HEK293 (cell line): ENCODE measurements around the gene AGO3.

Source experiments
- CTCF ChIA-PET: fragments of 350-600 bp; formaldehyde crosslinking; extraction: SDS; loops from one replicate; lab custom pipeline; 2021; ENCODE audit warnings: antibody characterized with exemption; lab: Yijun Ruan, JAX
- POLR2A ChIA-PET: fragments of 300-600 bp; formaldehyde crosslinking; extraction: SDS; loops from one replicate; lab custom pipeline; 2020; ENCODE audit warnings: antibody characterized with exemption, inconsistent platforms; lab: Yijun Ruan, JAX
- H3K27ac ChIP-seq: fragments of 200-500 bp; sonication (Bioruptor generic); 2 replicates; pipeline ENCODE4 v1.5.1; 2014; ENCODE audit warnings: low read depth, low read length, control low read depth, inconsistent platforms; ENCODE audit errors: extremely low read depth
- H3K36me3 ChIP-seq, 2 experiments: fragments of 200-500 bp in 1 of 2; sonication (Bioruptor generic) in 1 of 2; 1 replicate in 1 of 2; 2 replicates in 1 of 2; pipeline ENCODE4 v1.5.1; 2014 to 2017; ENCODE audit warnings: inconsistent platforms in 2 of 2, low read length in 2 of 2; ENCODE audit not compliant: control insufficient read depth in 2 of 2, insufficient read depth in 1 of 2
- H3K4me1 ChIP-seq: fragments of 200-500 bp; sonication (Bioruptor generic); 2 replicates; pipeline ENCODE4 v1.5.1; 2014; ENCODE audit warnings: mild to moderate bottlenecking, low read length, inconsistent platforms; ENCODE audit not compliant: control insufficient read depth, insufficient read depth
- H3K4me3 ChIP-seq: 2 replicates; pipeline ENCODE4 v1.5.1; 2011; ENCODE audit warnings: low read depth, mild to moderate bottlenecking, control low read depth, low read length, moderate library complexity
- H3K9me3 ChIP-seq: fragments of 200-500 bp; sonication (Bioruptor generic); 2 replicates; pipeline ENCODE4 v1.5.1; 2014; ENCODE audit warnings: low read depth, low read length, inconsistent platforms; ENCODE audit not compliant: control insufficient read depth, insufficient read depth
- BCL11B ChIP-seq: fragments of 450-650 bp; formaldehyde crosslinking; IDR thresholded peaks from 2 replicates; pipeline ENCODE4 v1.5.1; 2016; ENCODE audit warnings: low read depth, missing biosample characterization, missing genetic modification characterization
- GLIS1 ChIP-seq: fragments of 450-650 bp; formaldehyde crosslinking; IDR thresholded peaks from 2 replicates; pipeline ENCODE4 v1.5.1; 2016; ENCODE audit warnings: missing biosample characterization, missing genetic modification characterization
- HOXA7 ChIP-seq: sonication (generic); formaldehyde crosslinking; IDR thresholded peaks from 2 replicates; pipeline ENCODE4 v1.8.1; 2022; ENCODE audit warnings: missing genetic modification reagents, borderline replicate concordance
- KLF8 ChIP-seq: fragments of 450-650 bp; formaldehyde crosslinking; IDR thresholded peaks from 2 replicates; pipeline ENCODE4 v1.5.1; 2016; ENCODE audit warnings: missing biosample characterization, missing genetic modification characterization
- OVOL3 ChIP-seq: fragments of 450-650 bp; formaldehyde crosslinking; IDR thresholded peaks from 2 replicates; pipeline ENCODE4 v1.5.1; 2016; ENCODE audit warnings: missing biosample characterization, missing genetic modification characterization
- SETDB1 ChIP-seq: IDR thresholded peaks from one replicate; pipeline ENCODE4 v1.6.1; 2017; ENCODE audit warnings: mild to moderate bottlenecking, low read length, moderate library complexity, mixed read lengths; ENCODE audit not compliant: insufficient read length
- ZBTB20 ChIP-seq: fragments of 450-650 bp; formaldehyde crosslinking; IDR thresholded peaks from 2 replicates; pipeline ENCODE4 v1.5.1; 2016; ENCODE audit warnings: missing biosample characterization, missing genetic modification characterization
- ZEB2 ChIP-seq: fragments of 450-650 bp; formaldehyde crosslinking; IDR thresholded peaks from 2 replicates; pipeline ENCODE4 v1.5.1; 2016; ENCODE audit warnings: missing biosample characterization, missing genetic modification characterization
- ZIC2 ChIP-seq: fragments of 450-650 bp; formaldehyde crosslinking; IDR thresholded peaks from 2 replicates; pipeline ENCODE4 v1.5.1; 2016; ENCODE audit warnings: missing biosample characterization, missing genetic modification characterization
- ZNF10 ChIP-seq: fragments of 450-650 bp; formaldehyde crosslinking; IDR thresholded peaks from 2 replicates; pipeline ENCODE4 v1.5.1; 2017; ENCODE audit warnings: missing biosample characterization, missing genetic modification characterization
- ZNF112 ChIP-seq: fragments of 450-650 bp; formaldehyde crosslinking; IDR thresholded peaks from 2 replicates; pipeline ENCODE4 v1.5.0; 2017; ENCODE audit warnings: missing biosample characterization, missing genetic modification characterization
- ZNF157 ChIP-seq: fragments of 450-650 bp; formaldehyde crosslinking; IDR thresholded peaks from 2 replicates; pipeline ENCODE4 v1.5.1; 2016; ENCODE audit warnings: missing biosample characterization, missing genetic modification characterization
- ZNF280C ChIP-seq: fragments of 450-650 bp; formaldehyde crosslinking; IDR thresholded peaks from 2 replicates; pipeline ENCODE4 v1.5.1; 2016; ENCODE audit warnings: missing biosample characterization, missing genetic modification characterization
- ZNF302 ChIP-seq: fragments of 450-650 bp; formaldehyde crosslinking; IDR thresholded peaks from 2 replicates; pipeline ENCODE4 v1.5.1; 2016; ENCODE audit warnings: missing biosample characterization, missing genetic modification characterization, low read depth
- ZNF37A ChIP-seq: fragments of 450-650 bp; IDR thresholded peaks from 2 replicates; pipeline ENCODE4 v1.5.1; 2018; ENCODE audit warnings: missing biosample characterization, missing genetic modification characterization
- ZNF558 ChIP-seq: fragments of 450-650 bp; formaldehyde crosslinking; IDR thresholded peaks from 2 replicates; pipeline ENCODE4 v1.5.1; 2016; ENCODE audit warnings: missing biosample characterization, missing genetic modification characterization
- ZNF596 ChIP-seq: fragments of 450-650 bp; IDR thresholded peaks from 2 replicates; pipeline ENCODE4 v1.5.0; 2018; ENCODE audit warnings: missing biosample characterization, mild to moderate bottlenecking, missing genetic modification characterization, moderate library complexity
- ZNF664 ChIP-seq: fragments of 450-650 bp; formaldehyde crosslinking; IDR thresholded peaks from 2 replicates; pipeline ENCODE4 v1.5.1; 2016; ENCODE audit warnings: missing biosample characterization, missing genetic modification characterization
- ZSCAN5A ChIP-seq: fragments of 450-650 bp; formaldehyde crosslinking; IDR thresholded peaks from 2 replicates; pipeline ENCODE4 v1.5.1; 2016; ENCODE audit warnings: missing biosample characterization, missing genetic modification characterization
- TF ChIP-seq, protein P1 (sequence below): fragments of 450-650 bp; formaldehyde crosslinking; optimal IDR thresholded peaks from 2 replicates; pipeline ENCODE3; 2016; ENCODE audit warnings: missing biosample characterization, mild to moderate bottlenecking, missing genetic modification characterization
- TF ChIP-seq, protein P2 (sequence below): fragments of 450-650 bp; formaldehyde crosslinking; IDR thresholded peaks from 2 replicates; pipeline ENCODE4 v1.5.1; 2017; ENCODE audit warnings: missing biosample characterization, missing genetic modification characterization
- TF ChIP-seq, protein P3 (sequence below): fragments of 450-650 bp; formaldehyde crosslinking; IDR thresholded peaks from 2 replicates; pipeline ENCODE4 v1.5.1; 2016; ENCODE audit warnings: missing biosample characterization, missing genetic modification characterization
- TF ChIP-seq, protein P4 (sequence below): fragments of 450-650 bp; formaldehyde crosslinking; IDR thresholded peaks from 2 replicates; pipeline ENCODE4 v1.5.1; 2016; ENCODE audit warnings: missing biosample characterization, missing genetic modification characterization
- TF ChIP-seq, protein P5 (sequence below): fragments of 450-650 bp; IDR thresholded peaks from 2 replicates; pipeline ENCODE4 v1.5.1; 2018; ENCODE audit warnings: missing biosample characterization, mild to moderate bottlenecking, missing genetic modification characterization

AGO3 gene

GRCh38 chr1:35988237-35988636, 57.3 kb downstream of the AGO3 start:
- CTCF ChIA-PET: no interaction called here

GRCh38 chr1:36006941-36007500, 76.1 kb downstream of the AGO3 start:
- ChIA-PET CTCF (interaction anchor here (0.6 to 1.1 kb wide), 2 partner anchors 18 to 37 kb away, joined by 3 read pairs; no protein-coding TSS in a partner anchor), POLR2A (no interaction called here)
- H3K9me3 ChIP-seq: no peaks in the 10 kb centered on the region
- no peak overlapping the region for H3K4me3 ChIP-seq
- H3K36me3 ChIP-seq: peaks cover 0 to 20% of the 10 kb centered on the region in 2 experiments; a peak in 2 of 3 replicates
- no peaks in the 10 kb centered on the region for H3K4me1 ChIP-seq
- no peak overlapping the region for H3K27ac ChIP-seq
- TF ChIP-seq ZNF112 (tag by site-specific recombination) (no peak), ZIC2 (tag by site-specific recombination) (no peak), ZNF280C (tag by site-specific recombination) (no peak), BCL11B (tag by site-specific recombination) (no peak), ZNF10 (tag by site-specific recombination) (no peak), OVOL3 (no peak), GLIS1 (tag by site-specific recombination) (no peak), ZEB2 (tag by site-specific recombination) (no peak), HOXA7 (CRISPR knock-in tag) (no peak), ZSCAN5A (tag by site-specific recombination) (no peak), ZBTB20 (tag by site-specific recombination) (no peak), ZNF37A (no peak), ZNF302 (tag by site-specific recombination) (no peak), SETDB1 (no peak)
- TF ChIP-seq, protein P1, sequence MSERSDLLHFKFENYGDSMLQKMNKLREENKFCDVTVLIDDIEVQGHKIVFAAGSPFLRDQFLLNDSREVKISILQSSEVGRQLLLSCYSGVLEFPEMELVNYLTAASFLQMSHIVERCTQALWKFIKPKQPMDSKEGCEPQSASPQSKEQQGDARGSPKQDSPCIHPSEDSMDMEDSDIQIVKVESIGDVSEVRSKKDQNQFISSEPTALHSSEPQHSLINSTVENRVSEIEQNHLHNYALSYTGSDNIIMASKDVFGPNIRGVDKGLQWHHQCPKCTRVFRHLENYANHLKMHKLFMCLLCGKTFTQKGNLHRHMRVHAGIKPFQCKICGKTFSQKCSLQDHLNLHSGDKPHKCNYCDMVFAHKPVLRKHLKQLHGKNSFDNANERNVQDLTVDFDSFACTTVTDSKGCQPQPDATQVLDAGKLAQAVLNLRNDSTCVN (tag by site-specific recombination): no peak
- TF ChIP-seq, protein P2, sequence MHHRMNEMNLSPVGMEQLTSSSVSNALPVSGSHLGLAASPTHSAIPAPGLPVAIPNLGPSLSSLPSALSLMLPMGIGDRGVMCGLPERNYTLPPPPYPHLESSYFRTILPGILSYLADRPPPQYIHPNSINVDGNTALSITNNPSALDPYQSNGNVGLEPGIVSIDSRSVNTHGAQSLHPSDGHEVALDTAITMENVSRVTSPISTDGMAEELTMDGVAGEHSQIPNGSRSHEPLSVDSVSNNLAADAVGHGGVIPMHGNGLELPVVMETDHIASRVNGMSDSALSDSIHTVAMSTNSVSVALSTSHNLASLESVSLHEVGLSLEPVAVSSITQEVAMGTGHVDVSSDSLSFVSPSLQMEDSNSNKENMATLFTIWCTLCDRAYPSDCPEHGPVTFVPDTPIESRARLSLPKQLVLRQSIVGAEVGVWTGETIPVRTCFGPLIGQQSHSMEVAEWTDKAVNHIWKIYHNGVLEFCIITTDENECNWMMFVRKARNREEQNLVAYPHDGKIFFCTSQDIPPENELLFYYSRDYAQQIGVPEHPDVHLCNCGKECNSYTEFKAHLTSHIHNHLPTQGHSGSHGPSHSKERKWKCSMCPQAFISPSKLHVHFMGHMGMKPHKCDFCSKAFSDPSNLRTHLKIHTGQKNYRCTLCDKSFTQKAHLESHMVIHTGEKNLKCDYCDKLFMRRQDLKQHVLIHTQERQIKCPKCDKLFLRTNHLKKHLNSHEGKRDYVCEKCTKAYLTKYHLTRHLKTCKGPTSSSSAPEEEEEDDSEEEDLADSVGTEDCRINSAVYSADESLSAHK: no peak
- TF ChIP-seq, protein P3, sequence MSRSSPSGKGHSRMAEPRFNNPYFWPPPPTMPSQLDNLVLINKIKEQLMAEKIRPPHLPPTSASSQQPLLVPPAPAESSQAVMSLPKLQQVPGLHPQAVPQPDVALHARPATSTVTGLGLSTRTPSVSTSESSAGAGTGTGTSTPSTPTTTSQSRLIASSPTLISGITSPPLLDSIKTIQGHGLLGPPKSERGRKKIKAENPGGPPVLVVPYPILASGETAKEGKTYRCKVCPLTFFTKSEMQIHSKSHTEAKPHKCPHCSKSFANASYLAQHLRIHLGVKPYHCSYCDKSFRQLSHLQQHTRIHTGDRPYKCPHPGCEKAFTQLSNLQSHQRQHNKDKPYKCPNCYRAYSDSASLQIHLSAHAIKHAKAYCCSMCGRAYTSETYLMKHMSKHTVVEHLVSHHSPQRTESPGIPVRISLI: no peak

More at GRCh38 chr1:35988237-35988636, 57.3 kb downstream of the AGO3 start:
- no peak overlapping the region for H3K4me3 ChIP-seq
- POLR2A ChIA-PET: no interaction called here
- H3K36me3 ChIP-seq: peaks cover 0 to 29% of the 10 kb centered on the region in 2 experiments; a peak in 2 of 3 replicates
- H3K4me1 ChIP-seq: no peaks in the 10 kb centered on the region
- no peaks in the 10 kb centered on the region for H3K9me3 ChIP-seq
- no peak for TF ChIP-seq ZNF558 (tag by site-specific recombination)
- no peak for TF ChIP-seq ZNF596 (tag by site-specific recombination)
- TF ChIP-seq, protein P4, sequence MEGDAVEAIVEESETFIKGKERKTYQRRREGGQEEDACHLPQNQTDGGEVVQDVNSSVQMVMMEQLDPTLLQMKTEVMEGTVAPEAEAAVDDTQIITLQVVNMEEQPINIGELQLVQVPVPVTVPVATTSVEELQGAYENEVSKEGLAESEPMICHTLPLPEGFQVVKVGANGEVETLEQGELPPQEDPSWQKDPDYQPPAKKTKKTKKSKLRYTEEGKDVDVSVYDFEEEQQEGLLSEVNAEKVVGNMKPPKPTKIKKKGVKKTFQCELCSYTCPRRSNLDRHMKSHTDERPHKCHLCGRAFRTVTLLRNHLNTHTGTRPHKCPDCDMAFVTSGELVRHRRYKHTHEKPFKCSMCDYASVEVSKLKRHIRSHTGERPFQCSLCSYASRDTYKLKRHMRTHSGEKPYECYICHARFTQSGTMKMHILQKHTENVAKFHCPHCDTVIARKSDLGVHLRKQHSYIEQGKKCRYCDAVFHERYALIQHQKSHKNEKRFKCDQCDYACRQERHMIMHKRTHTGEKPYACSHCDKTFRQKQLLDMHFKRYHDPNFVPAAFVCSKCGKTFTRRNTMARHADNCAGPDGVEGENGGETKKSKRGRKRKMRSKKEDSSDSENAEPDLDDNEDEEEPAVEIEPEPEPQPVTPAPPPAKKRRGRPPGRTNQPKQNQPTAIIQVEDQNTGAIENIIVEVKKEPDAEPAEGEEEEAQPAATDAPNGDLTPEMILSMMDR (tag by site-specific recombination): no peak
- TF ChIP-seq ZNF664: no peak
- TF ChIP-seq, protein P5, sequence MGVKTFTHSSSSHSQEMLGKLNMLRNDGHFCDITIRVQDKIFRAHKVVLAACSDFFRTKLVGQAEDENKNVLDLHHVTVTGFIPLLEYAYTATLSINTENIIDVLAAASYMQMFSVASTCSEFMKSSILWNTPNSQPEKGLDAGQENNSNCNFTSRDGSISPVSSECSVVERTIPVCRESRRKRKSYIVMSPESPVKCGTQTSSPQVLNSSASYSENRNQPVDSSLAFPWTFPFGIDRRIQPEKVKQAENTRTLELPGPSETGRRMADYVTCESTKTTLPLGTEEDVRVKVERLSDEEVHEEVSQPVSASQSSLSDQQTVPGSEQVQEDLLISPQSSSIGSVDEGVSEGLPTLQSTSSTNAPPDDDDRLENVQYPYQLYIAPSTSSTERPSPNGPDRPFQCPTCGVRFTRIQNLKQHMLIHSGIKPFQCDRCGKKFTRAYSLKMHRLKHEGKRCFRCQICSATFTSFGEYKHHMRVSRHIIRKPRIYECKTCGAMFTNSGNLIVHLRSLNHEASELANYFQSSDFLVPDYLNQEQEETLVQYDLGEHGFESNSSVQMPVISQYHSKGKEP: no peak
- no peak for TF ChIP-seq ZNF10 (tag by site-specific recombination)
- TF ChIP-seq ZNF157 (tag by site-specific recombination): no peak
- no peak for TF ChIP-seq KLF8 (tag by site-specific recombination)
- no peak overlapping the region for H3K27ac ChIP-seq
